Uterus (tissue), 4 donors: ENCODE data around the gene INKA1. TPM values are rescaled to one million over a fixed set of nuclear protein-coding genes. Genes with fewer than 3 reads are reported as not detected.

Source experiments
- DNase-seq, 2 donors: peaks; one replicate each; pipeline ENCODE4 v3.0.0-alpha.2; 2019 to 2020
- H3K27ac ChIP-seq, 2 donors: fragments of 200-600 bp; sonication (generic); 1 replicate in 1 of 2; 2 replicates in 1 of 2; pipeline ENCODE4 v1.5.1; 2016 to 2018
- H3K27me3 ChIP-seq, 2 donors: fragments of 200-600 bp; sonication (generic); one replicate each; pipeline ENCODE4 v1.5.1; 2018 to 2019; ENCODE audit warnings: control low read depth in 1 of 2
- H3K36me3 ChIP-seq, 2 donors: fragments of 200-600 bp; sonication (generic); one replicate each; pipeline ENCODE4 v1.5.1; 2019; ENCODE audit warnings: control low read depth in 1 of 2
- H3K4me1 ChIP-seq, 2 donors: fragments of 200-600 bp; sonication (generic); one replicate each; pipeline ENCODE4 v1.5.1; 2018 to 2019; ENCODE audit warnings: control low read depth in 1 of 2
- H3K4me3 ChIP-seq, 2 donors: fragments of 200-600 bp; sonication (generic); 1 replicate in 1 of 2; 2 replicates in 1 of 2; pipeline ENCODE4 v1.5.1; 2018 to 2019; ENCODE audit warnings: mild to moderate bottlenecking in 1 of 2
- H3K9me3 ChIP-seq, 2 donors: fragments of 200-600 bp; sonication (generic); one replicate each; pipeline ENCODE4 v1.5.1; 2019; ENCODE audit warnings: control low read depth in 1 of 2
- CTCF ChIP-seq, 4 experiments: fragments of 200-600 bp in 2 of 4; fragments of 450-650 bp in 2 of 4; sonication (generic) in 2 of 4; IDR thresholded peaks; one replicate each; pipeline ENCODE4 v1.5.1; 2016 to 2019; ENCODE audit warnings: antibody characterized with exemption in 4 of 4, mild to moderate bottlenecking in 2 of 4, moderate library complexity in 1 of 4
- POLR2A ChIP-seq, 2 donors: fragments of 450-650 bp; IDR thresholded peaks; one replicate each; pipeline ENCODE4 v1.6.1; 2016; ENCODE audit warnings: antibody characterized with exemption in 2 of 2, mild to moderate bottlenecking in 1 of 2, moderate library complexity in 1 of 2
- intact Hi-C: fragments of 100-400 bp; cut with DNase I; formaldehyde crosslinking; loops from one replicate; pipeline ENCODE4 v1.15.1; 2023; ENCODE audit warnings: low total_unique reads
- total RNA-seq, 4 donors: library from RNA; depleted of rRNA in 3 of 4; stranded (reverse); fragments of >200 nt in 3 of 4; gene quantifications; one replicate each; pipeline versions ENCODE4 v1.1.0 to v1.2.4, GENCODE V29; 2014 to 2023
- donor health status: DM: yes; HTN: yes; CAD: no.

INKA1 gene
- total RNA-seq, 4 donors from 2014 or later, result 3.1 to 16.7 (median 6.6) TPM

GRCh38 chr3:49805897-49806701, 3.0 kb downstream of the INKA1 start:
- Histone ChIP-seq H3K4me3 (no peak overlapping the region), H3K27ac (peak overlapping the region; percentile 92 to 94), H3K36me3 (no peaks in the 10 kb centered on the region), H3K27me3 (no peaks in the 10 kb centered on the region), H3K9me3 (no peaks in the 10 kb centered on the region), H3K4me1 (peaks cover 0 to 32% of the 10 kb centered on the region in 2 donors)
- TF ChIP-seq CTCF (IDR thresholded peaks at IDR 0.05), result no peak
- no peak for TF ChIP-seq POLR2A (IDR thresholded peaks at IDR 0.05)
- intact Hi-C loops, result no loop called here
- peak; percentile 54 to 71 for DNase-seq

- H3K27ac ChIP-seq, result peak overlapping the region; percentile 92 to 94
- intact Hi-C loops, result no loop called here
- TF ChIP-seq CTCF (IDR thresholded peaks at IDR 0.05) (no peak), POLR2A (IDR thresholded peaks at IDR 0.05) (no peak)
- no peaks in the 10 kb centered on the region for H3K9me3 ChIP-seq
- H3K27me3 ChIP-seq, result no peaks in the 10 kb centered on the region
- DNase-seq, result no peak
- H3K4me3 ChIP-seq, result no peak overlapping the region
- no peaks in the 10 kb centered on the region for H3K36me3 ChIP-seq
- peaks cover 0 to 32% of the 10 kb centered on the region in 2 donors for H3K4me1 ChIP-seq
These were observed 3.8 kb downstream of the INKA1 start for GRCh38 chr3:49806850-49807249.

DNA sequence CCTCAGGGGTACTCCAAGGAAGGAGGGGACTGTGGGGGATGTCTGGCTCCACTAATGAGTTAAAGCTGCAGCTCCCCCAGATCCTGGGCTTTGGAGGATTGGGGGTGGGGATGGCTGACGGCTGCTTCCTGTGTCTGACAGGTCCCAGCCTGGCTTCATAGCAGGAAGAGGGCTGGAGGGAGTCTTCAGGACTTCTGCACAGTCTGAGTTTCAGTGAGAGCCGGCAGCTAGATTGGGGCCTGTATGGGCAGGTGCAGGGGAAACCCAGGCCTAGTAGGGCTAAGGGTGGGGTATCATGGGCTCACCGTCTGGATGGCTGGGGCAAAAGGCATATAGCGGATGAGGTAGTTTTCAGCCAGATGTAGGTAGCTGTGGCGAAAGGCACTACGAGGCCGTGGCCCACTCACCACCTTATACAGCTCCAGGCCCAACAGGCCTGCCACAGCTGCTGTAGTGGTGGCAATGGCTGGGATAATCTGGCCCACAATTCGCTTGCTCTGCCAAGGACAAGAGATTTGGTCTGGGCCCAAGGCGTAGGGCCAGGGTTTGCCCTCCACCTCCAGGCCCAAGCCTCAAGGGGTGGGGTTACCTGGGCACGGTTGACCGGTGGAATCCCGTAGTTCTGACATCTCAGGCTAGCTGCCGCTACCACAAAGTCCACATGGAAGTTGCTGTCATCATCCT, 4.5 kb downstream of the INKA1 start:
- no peak overlapping the region for H3K4me3 ChIP-seq
- DNase-seq, result no peak
- H3K4me1 ChIP-seq, result peaks cover 0 to 35% of the 10 kb centered on the region in 2 donors
- H3K27ac ChIP-seq, result peak overlapping the region; percentile 26 to 94
- H3K36me3 ChIP-seq, result no peaks in the 10 kb centered on the region
- no peak for TF ChIP-seq POLR2A (IDR thresholded peaks at IDR 0.05)
- TF ChIP-seq CTCF (IDR thresholded peaks at IDR 0.05), result no peak
- H3K27me3 ChIP-seq, result no peaks in the 10 kb centered on the region
- intact Hi-C loops, result no loop called here
- no peaks in the 10 kb centered on the region for H3K9me3 ChIP-seq

- peaks cover 0 to 12% of the 10 kb centered on the region in 2 donors for H3K4me1 ChIP-seq
- peak overlapping the region; percentile 79 to 88 for H3K27ac ChIP-seq
- peak overlapping the region; percentile 43 to 52 for H3K4me3 ChIP-seq
- no peak for DNase-seq
- H3K9me3 ChIP-seq, result no peaks in the 10 kb centered on the region
- no peak for TF ChIP-seq POLR2A (IDR thresholded peaks at IDR 0.05)
- no peak for TF ChIP-seq CTCF (IDR thresholded peaks at IDR 0.05)
- intact Hi-C loops, result no loop called here
- no peaks in the 10 kb centered on the region for H3K27me3 ChIP-seq
- no peaks in the 10 kb centered on the region for H3K36me3 ChIP-seq
These were observed 9.9 kb downstream of the INKA1 start for GRCh38 chr3:49812916-49813496.
